ENCODE measurements around the gene TYW5.

DNA sequence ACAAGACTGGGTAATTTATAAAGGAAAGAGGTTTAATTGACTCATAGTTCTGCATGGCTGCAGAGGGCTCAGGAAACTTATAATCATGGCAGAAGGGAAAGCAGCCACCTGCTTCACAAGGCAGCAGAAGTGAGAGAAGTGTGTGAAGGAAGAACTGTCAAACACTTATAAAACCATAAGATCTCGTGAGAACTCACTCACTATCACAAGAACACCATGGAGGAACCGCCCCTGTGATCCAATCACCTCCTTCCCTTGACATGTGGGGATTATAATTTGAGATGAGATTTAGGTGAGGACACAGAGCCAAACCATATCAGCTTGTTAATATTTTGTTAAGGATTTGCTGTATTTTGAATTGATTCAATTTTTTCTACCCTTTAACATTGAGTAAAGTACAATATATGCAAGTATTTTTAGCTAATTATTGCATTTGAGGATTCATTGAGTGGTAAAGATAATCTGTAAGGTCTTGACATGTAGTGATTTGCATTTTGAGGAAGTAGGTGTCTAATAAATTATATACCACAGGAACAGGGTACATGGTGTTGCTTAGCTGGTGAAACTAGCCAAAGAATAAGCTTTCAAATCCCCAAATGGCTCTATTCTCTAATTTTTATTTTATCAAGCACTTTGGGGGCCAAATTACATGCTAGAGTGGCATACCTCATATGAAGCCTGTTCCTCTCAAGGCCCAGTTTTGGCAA is 48.1 kb downstream of the TYW5 start:
- TF ChIP-seq TCF7 (IDR thresholded peaks at IDR 0.05; ENCODE audit: low read depth) (no peak), GZF1 (CRISPR knock-in tag; IDR thresholded peaks at IDR 0.05) (no peak), ZBTB42 (CRISPR knock-in tag; IDR thresholded peaks at IDR 0.05) (no peak), ATAD3A (CRISPR knock-in tag; IDR thresholded peaks at IDR 0.05) (no peak), ZFP90 (CRISPR knock-in tag; IDR thresholded peaks at IDR 0.05; ENCODE audit: borderline replicate concordance) (no peak), ZNF260 (CRISPR knock-in tag; IDR thresholded peaks at IDR 0.05; ENCODE audit: borderline replicate concordance, low read depth) (no peak), MBNL3 (CRISPR knock-in tag; conservative IDR thresholded peaks at IDR 0.05) (no peak), FOXK2 (IDR thresholded peaks at IDR 0.05) (no peak), ZNF670 (CRISPR knock-in tag; IDR thresholded peaks at IDR 0.05; ENCODE audit: borderline replicate concordance) (no peak)
- TF ChIP-seq, protein P1, sequence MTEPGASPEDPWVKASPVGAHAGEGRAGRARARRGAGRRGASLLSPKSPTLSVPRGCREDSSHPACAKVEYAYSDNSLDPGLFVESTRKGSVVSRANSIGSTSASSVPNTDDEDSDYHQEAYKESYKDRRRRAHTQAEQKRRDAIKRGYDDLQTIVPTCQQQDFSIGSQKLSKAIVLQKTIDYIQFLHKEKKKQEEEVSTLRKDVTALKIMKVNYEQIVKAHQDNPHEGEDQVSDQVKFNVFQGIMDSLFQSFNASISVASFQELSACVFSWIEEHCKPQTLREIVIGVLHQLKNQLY (CRISPR knock-in tag; IDR thresholded peaks at IDR 0.05) = no peak
- TF ChIP-seq, protein P2, sequence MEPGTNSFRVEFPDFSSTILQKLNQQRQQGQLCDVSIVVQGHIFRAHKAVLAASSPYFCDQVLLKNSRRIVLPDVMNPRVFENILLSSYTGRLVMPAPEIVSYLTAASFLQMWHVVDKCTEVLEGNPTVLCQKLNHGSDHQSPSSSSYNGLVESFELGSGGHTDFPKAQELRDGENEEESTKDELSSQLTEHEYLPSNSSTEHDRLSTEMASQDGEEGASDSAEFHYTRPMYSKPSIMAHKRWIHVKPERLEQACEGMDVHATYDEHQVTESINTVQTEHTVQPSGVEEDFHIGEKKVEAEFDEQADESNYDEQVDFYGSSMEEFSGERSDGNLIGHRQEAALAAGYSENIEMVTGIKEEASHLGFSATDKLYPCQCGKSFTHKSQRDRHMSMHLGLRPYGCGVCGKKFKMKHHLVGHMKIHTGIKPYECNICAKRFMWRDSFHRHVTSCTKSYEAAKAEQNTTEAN (CRISPR knock-in tag; conservative IDR thresholded peaks at IDR 0.05) = no peak
- TF ChIP-seq, protein P3, sequence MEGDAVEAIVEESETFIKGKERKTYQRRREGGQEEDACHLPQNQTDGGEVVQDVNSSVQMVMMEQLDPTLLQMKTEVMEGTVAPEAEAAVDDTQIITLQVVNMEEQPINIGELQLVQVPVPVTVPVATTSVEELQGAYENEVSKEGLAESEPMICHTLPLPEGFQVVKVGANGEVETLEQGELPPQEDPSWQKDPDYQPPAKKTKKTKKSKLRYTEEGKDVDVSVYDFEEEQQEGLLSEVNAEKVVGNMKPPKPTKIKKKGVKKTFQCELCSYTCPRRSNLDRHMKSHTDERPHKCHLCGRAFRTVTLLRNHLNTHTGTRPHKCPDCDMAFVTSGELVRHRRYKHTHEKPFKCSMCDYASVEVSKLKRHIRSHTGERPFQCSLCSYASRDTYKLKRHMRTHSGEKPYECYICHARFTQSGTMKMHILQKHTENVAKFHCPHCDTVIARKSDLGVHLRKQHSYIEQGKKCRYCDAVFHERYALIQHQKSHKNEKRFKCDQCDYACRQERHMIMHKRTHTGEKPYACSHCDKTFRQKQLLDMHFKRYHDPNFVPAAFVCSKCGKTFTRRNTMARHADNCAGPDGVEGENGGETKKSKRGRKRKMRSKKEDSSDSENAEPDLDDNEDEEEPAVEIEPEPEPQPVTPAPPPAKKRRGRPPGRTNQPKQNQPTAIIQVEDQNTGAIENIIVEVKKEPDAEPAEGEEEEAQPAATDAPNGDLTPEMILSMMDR (CRISPR knock-in tag; IDR thresholded peaks at IDR 0.05) = no peak
- TF ChIP-seq, protein P4, sequence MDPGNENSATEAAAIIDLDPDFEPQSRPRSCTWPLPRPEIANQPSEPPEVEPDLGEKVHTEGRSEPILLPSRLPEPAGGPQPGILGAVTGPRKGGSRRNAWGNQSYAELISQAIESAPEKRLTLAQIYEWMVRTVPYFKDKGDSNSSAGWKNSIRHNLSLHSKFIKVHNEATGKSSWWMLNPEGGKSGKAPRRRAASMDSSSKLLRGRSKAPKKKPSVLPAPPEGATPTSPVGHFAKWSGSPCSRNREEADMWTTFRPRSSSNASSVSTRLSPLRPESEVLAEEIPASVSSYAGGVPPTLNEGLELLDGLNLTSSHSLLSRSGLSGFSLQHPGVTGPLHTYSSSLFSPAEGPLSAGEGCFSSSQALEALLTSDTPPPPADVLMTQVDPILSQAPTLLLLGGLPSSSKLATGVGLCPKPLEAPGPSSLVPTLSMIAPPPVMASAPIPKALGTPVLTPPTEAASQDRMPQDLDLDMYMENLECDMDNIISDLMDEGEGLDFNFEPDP (CRISPR knock-in tag; conservative IDR thresholded peaks at IDR 0.05) = no peak
- TF ChIP-seq, protein P5, sequence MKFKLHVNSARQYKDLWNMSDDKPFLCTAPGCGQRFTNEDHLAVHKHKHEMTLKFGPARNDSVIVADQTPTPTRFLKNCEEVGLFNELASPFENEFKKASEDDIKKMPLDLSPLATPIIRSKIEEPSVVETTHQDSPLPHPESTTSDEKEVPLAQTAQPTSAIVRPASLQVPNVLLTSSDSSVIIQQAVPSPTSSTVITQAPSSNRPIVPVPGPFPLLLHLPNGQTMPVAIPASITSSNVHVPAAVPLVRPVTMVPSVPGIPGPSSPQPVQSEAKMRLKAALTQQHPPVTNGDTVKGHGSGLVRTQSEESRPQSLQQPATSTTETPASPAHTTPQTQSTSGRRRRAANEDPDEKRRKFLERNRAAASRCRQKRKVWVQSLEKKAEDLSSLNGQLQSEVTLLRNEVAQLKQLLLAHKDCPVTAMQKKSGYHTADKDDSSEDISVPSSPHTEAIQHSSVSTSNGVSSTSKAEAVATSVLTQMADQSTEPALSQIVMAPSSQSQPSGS (CRISPR knock-in tag; IDR thresholded peaks at IDR 0.05) = no peak
